ENCODE data around the gene KCNC1.

The KCNC1 gene

DNA sequence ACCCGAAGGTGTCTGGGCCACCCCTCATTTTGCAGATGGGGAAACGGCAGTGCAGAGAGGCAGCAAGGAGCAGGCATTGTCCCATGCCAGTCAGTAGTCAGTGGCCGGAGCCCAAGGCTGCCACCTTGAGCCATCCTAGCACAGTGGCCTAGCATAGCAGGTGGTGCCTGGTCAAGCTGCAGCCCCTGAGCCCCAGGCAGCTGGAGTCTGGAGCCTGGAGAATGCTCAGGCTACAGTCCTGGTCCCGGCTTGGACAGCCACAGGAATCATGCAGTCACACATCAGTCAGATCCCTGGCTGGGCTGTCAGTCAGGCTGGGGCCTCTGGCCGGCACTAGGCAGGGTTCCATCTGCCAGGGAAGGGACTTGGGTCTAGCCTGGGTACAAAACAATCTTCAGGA is 18.6 kb downstream of the KCNC1 start:
- H4K20me1 ChIP-seq (ENCODE audit: insufficient read depth, low read length, poor library complexity, severe bottlenecking): no peaks in the 10 kb centered on the region
- H3F3A ChIP-seq (ENCODE audit: low read depth): no peaks in the 10 kb centered on the region
- TF ChIP-seq, protein P1, sequence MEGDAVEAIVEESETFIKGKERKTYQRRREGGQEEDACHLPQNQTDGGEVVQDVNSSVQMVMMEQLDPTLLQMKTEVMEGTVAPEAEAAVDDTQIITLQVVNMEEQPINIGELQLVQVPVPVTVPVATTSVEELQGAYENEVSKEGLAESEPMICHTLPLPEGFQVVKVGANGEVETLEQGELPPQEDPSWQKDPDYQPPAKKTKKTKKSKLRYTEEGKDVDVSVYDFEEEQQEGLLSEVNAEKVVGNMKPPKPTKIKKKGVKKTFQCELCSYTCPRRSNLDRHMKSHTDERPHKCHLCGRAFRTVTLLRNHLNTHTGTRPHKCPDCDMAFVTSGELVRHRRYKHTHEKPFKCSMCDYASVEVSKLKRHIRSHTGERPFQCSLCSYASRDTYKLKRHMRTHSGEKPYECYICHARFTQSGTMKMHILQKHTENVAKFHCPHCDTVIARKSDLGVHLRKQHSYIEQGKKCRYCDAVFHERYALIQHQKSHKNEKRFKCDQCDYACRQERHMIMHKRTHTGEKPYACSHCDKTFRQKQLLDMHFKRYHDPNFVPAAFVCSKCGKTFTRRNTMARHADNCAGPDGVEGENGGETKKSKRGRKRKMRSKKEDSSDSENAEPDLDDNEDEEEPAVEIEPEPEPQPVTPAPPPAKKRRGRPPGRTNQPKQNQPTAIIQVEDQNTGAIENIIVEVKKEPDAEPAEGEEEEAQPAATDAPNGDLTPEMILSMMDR (conservative IDR thresholded peaks at IDR 0.05; ENCODE audit: low read length): no peak
- TF ChIP-seq EZH2phosphoT487 (IDR thresholded peaks at IDR 0.05; ENCODE audit: borderline replicate concordance): no peak
- H3K27me3 ChIP-seq (ENCODE audit: insufficient read depth, low read length, poor library complexity, severe bottlenecking): no peaks in the 10 kb centered on the region
- H3K9me2 ChIP-seq (replicated peaks; ENCODE audit: low read depth, low read length): no peaks in the 10 kb centered on the region
- H3K4me3 ChIP-seq (ENCODE audit: low read length, poor library complexity, severe bottlenecking): no peak overlapping the region
- H3K9me3 ChIP-seq (ENCODE audit: insufficient read depth, low read depth, low read length): no peaks in the 10 kb centered on the region
- no peaks in the 10 kb centered on the region for H3K36me3 ChIP-seq (ENCODE audit: insufficient read depth, low read length)
- H2AFZ ChIP-seq (ENCODE audit: low read length): no peak overlapping the region
- no peaks in the 10 kb centered on the region for H3K4me1 ChIP-seq (ENCODE audit: insufficient read depth, low read length, poor library complexity, severe bottlenecking)
- H3K9ac ChIP-seq (ENCODE audit: low read depth, low read length, poor library complexity, severe bottlenecking): no peak overlapping the region
- H3K79me2 ChIP-seq (ENCODE audit: insufficient read depth, low read length): no peaks in the 10 kb centered on the region
- H3K4me2 ChIP-seq (ENCODE audit: low read depth, low read length, poor library complexity, severe bottlenecking): no peak overlapping the region

DNA sequence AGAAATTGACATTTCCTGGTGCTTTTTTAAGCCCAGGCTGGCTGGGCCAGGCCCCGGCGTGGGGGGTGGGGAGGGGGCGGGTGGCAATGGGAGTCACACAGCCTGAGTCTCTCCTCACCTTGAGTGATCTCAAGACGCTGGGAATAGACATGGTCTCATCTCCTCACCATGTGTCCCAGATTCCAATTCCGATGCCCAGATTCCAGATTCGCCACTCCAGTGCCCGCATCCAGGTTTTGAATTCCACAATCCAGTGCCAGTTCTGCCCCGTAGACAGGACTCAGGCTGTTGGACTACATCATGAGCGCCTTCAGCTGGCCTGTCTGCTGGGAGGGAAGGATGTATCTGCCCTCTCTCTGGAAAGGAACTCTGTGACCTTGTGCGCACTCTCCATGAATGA is 19.1 kb downstream of the KCNC1 start:
- no peaks in the 10 kb centered on the region for H3K36me3 ChIP-seq (ENCODE audit: insufficient read depth, low read length)
- no peaks in the 10 kb centered on the region for H3K4me1 ChIP-seq (ENCODE audit: insufficient read depth, low read length, poor library complexity, severe bottlenecking)
- no peak overlapping the region for H2AFZ ChIP-seq (ENCODE audit: low read length)
- H4K20me1 ChIP-seq (ENCODE audit: insufficient read depth, low read length, poor library complexity, severe bottlenecking): no peaks in the 10 kb centered on the region
- H3K27me3 ChIP-seq (ENCODE audit: insufficient read depth, low read length, poor library complexity, severe bottlenecking): no peaks in the 10 kb centered on the region
- no peak overlapping the region for H3K9ac ChIP-seq (ENCODE audit: low read depth, low read length, poor library complexity, severe bottlenecking)
- no peaks in the 10 kb centered on the region for H3F3A ChIP-seq (ENCODE audit: low read depth)
- TF ChIP-seq EZH2phosphoT487 (IDR thresholded peaks at IDR 0.05; ENCODE audit: borderline replicate concordance): no peak
- TF ChIP-seq, protein P1 (conservative IDR thresholded peaks at IDR 0.05; ENCODE audit: low read length): no peak
- H3K4me2 ChIP-seq (ENCODE audit: low read depth, low read length, poor library complexity, severe bottlenecking): no peak overlapping the region
- no peaks in the 10 kb centered on the region for H3K79me2 ChIP-seq (ENCODE audit: insufficient read depth, low read length)
- no peak overlapping the region for H3K4me3 ChIP-seq (ENCODE audit: low read length, poor library complexity, severe bottlenecking)
- H3K9me3 ChIP-seq (ENCODE audit: insufficient read depth, low read depth, low read length): no peaks in the 10 kb centered on the region
- no peaks in the 10 kb centered on the region for H3K9me2 ChIP-seq (replicated peaks; ENCODE audit: low read depth, low read length)

DNA sequence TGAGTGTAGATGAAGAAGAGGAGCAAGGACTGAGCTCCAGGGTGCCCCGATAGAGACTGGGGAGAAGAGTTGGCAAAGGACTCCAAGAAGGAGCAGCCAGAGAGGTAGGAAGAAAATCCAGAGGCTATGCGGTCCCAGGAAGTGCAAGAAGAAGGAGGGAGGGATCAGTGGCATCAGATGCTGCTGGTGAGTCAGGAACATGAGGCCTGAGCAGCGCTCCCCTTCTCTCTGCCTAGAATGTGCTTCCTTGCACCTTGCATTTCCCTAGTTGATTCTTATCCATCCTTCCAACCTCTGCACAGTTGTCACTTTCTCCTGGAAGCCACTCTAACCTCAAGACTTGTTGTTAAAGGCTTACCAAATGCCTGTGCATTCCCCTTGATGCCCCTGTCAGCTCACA is 21.3 kb downstream of the KCNC1 start:
- Histone ChIP-seq H3K4me3 (ENCODE audit: low read length, poor library complexity, severe bottlenecking) (no peak overlapping the region), H2AFZ (ENCODE audit: low read length) (no peak overlapping the region), H3K4me2 (ENCODE audit: low read depth, low read length, poor library complexity, severe bottlenecking) (no peak overlapping the region), H3K79me2 (ENCODE audit: insufficient read depth, low read length) (no peaks in the 10 kb centered on the region), H3K4me1 (ENCODE audit: insufficient read depth, low read length, poor library complexity, severe bottlenecking) (no peaks in the 10 kb centered on the region), H4K20me1 (ENCODE audit: insufficient read depth, low read length, poor library complexity, severe bottlenecking) (no peaks in the 10 kb centered on the region), H3K9me2 (replicated peaks; ENCODE audit: low read depth, low read length) (no peaks in the 10 kb centered on the region), H3K36me3 (ENCODE audit: insufficient read depth, low read length) (no peaks in the 10 kb centered on the region), H3K27me3 (ENCODE audit: insufficient read depth, low read length, poor library complexity, severe bottlenecking) (no peaks in the 10 kb centered on the region), H3K9me3 (ENCODE audit: insufficient read depth, low read depth, low read length) (no peaks in the 10 kb centered on the region), H3F3A (ENCODE audit: low read depth) (no peaks in the 10 kb centered on the region), H3K9ac (ENCODE audit: low read depth, low read length, poor library complexity, severe bottlenecking) (no peak overlapping the region)
- TF ChIP-seq, protein P1 (conservative IDR thresholded peaks at IDR 0.05; ENCODE audit: low read length): no peak
- no peak for TF ChIP-seq EZH2phosphoT487 (IDR thresholded peaks at IDR 0.05; ENCODE audit: borderline replicate concordance)

Measured in Loucy (cell line).